MCF 10A (cell line): Measurements from ENCODE around the gene HBZ. TPM values are rescaled to one million over a fixed set of nuclear protein-coding genes. Genes with fewer than 3 reads are reported as not detected.
"Not testable (repeated sequence)": the region's sequence is repeated elsewhere in the genome, so short reads cannot be mapped to it uniquely, and the experiment has no call there.

Experiments
- BruUV-seq: library from RNA; stranded (reverse); fragments of 400-500 nt; replicated peaks from 2 replicates; lab custom pipeline; 2021; lab: Mats Ljungman, UMichigan
- CTCF ChIA-PET: fragments of 300-600 bp; sonication (Branson Sonifier 250); formaldehyde crosslinking; extraction: SDS; loops from one replicate; lab custom pipeline; 2021; ENCODE audit warnings: antibody characterized with exemption, inconsistent platforms; lab: Yijun Ruan, JAX
- POLR2A ChIA-PET: fragments of 300-600, 350-650 bp; sonication (Branson Sonifier 250); formaldehyde crosslinking; extraction: SDS; loops from one replicate; lab custom pipeline; 2020; ENCODE audit warnings: antibody characterized with exemption, inconsistent platforms; lab: Yijun Ruan, JAX
- DNase-seq: peaks from one replicate; pipeline ENCODE4 v3.0.0-alpha.2; 2018; ENCODE audit not compliant: unreplicated experiment
- H3K27ac Mint-ChIP-seq: one replicate; pipeline ENCODE4 v1.8.0; 2022; ENCODE audit warnings: mild to moderate bottlenecking, low read depth, mixed read lengths; ENCODE audit not compliant: unreplicated experiment
- H3K27me3 Mint-ChIP-seq: one replicate; pipeline ENCODE4 v1.8.0; 2022; ENCODE audit warnings: mixed read lengths; ENCODE audit not compliant: insufficient read depth, unreplicated experiment
- H3K36me3 Mint-ChIP-seq: one replicate; pipeline ENCODE4 v1.8.0; 2022; ENCODE audit warnings: mild to moderate bottlenecking, moderate library complexity, mixed read lengths; ENCODE audit not compliant: insufficient read depth, unreplicated experiment
- H3K4me1 Mint-ChIP-seq: one replicate; pipeline ENCODE4 v1.8.0; 2022; ENCODE audit warnings: mixed read lengths; ENCODE audit not compliant: insufficient read depth, unreplicated experiment
- H3K4me3 Mint-ChIP-seq: one replicate; pipeline ENCODE4 v1.8.0; 2022; ENCODE audit warnings: mild to moderate bottlenecking, moderate library complexity, mixed read lengths; ENCODE audit not compliant: unreplicated experiment
- H3K9me3 Mint-ChIP-seq: one replicate; pipeline ENCODE4 v1.8.0; 2022; ENCODE audit warnings: mixed read lengths; ENCODE audit not compliant: unreplicated experiment
- intact Hi-C: fragments of 100-400 bp; cut with micrococcal nuclease; formaldehyde crosslinking; loops from 2 replicates; pipeline ENCODE4 v1.14.1; 2022
- total RNA-seq: library from RNA; stranded (reverse); gene quantifications from 2 replicates; pipeline ENCODE4 v1.2.3, GENCODE V29; 2022
- TF ChIP-seq, protein P1 (sequence below): fragments of 200-600 bp; IDR thresholded peaks from one replicate; pipeline ENCODE4 v1.8.0; 2022; ENCODE audit warnings: antibody characterized with exemption, mild to moderate bottlenecking; ENCODE audit not compliant: unreplicated experiment

HBZ gene
- total RNA-seq, 1 experiment from 2014 or later: not detected

DNA sequence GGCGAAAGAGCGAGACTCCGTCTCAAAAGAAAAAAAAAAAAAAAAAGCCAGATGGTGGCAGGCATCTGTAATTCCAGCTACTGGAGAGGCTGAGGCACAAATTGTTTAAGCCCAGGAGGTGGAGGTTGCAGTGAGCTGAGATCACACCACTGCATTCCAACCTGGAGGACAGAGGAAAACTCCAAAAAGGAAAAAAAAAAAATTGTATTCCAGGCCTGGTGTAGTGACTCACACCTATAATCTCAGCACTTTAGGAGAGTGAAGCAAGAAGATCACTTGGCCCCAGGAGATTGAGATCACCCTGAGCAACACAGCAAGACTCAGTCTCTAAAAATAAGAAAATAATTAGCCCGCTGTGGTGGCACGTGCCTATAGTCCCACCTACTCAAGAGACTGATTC lies 47.9 kb downstream of the HBZ start:
- Mint-ChIP-seq H3K27ac (no peak overlapping the region), H3K4me3 (no peak overlapping the region), H3K27me3 (no peaks in the 10 kb centered on the region), H3K36me3 (peaks cover 98% of the 10 kb centered on the region), H3K4me1 (no peaks in the 10 kb centered on the region), H3K9me3 (no peaks in the 10 kb centered on the region)
- ChIA-PET POLR2A (interaction anchor here (1.3 kb wide), 1 partner anchor 19 kb away, joined by 3 read pairs; no protein-coding TSS in a partner anchor), CTCF (interaction anchor here (0.7 kb wide), 1 partner anchor 158 kb away, joined by 3 read pairs; no protein-coding TSS in a partner anchor)
- peak; percentile 63 for DNase-seq
- TF ChIP-seq, protein P1, sequence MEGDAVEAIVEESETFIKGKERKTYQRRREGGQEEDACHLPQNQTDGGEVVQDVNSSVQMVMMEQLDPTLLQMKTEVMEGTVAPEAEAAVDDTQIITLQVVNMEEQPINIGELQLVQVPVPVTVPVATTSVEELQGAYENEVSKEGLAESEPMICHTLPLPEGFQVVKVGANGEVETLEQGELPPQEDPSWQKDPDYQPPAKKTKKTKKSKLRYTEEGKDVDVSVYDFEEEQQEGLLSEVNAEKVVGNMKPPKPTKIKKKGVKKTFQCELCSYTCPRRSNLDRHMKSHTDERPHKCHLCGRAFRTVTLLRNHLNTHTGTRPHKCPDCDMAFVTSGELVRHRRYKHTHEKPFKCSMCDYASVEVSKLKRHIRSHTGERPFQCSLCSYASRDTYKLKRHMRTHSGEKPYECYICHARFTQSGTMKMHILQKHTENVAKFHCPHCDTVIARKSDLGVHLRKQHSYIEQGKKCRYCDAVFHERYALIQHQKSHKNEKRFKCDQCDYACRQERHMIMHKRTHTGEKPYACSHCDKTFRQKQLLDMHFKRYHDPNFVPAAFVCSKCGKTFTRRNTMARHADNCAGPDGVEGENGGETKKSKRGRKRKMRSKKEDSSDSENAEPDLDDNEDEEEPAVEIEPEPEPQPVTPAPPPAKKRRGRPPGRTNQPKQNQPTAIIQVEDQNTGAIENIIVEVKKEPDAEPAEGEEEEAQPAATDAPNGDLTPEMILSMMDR: no peak
- intact Hi-C loops: loop anchor here (1.0 kb wide), 1 partner anchor 12 kb away; no protein-coding TSS in a partner anchor
- BruUV-seq: no TSS peak

DNA sequence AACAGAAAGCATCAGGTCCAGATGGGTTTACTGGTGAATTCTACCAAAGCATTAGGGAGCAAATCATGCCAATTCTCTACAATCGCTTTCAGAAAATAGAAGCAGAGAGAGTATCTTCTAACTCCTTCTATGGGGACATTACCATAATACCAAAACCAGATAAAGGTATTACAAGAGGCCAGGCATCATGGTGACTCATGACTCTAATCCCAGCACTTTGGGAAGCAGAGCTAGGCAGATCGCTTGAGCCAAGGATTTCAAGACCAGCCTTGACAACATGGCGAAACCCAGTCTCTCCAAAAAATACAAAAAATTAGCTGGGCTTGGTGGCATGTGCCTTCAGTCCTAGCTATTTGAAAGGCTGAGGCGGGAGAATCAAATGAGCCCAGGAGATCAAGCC lies 50.8 kb downstream of the HBZ start:
- Mint-ChIP-seq H3K27ac (no peak overlapping the region), H3K36me3 (peaks cover 98% of the 10 kb centered on the region), H3K27me3 (no peaks in the 10 kb centered on the region), H3K4me1 (no peaks in the 10 kb centered on the region), H3K9me3 (no peaks in the 10 kb centered on the region), H3K4me3 (no peak overlapping the region)
- DNase-seq: no peak
- intact Hi-C loops: no loop called here
- POLR2A ChIA-PET: no interaction called here
- CTCF ChIA-PET: interaction anchor here (0.5 to 1.2 kb wide), 3 partner anchors 22 to 147 kb away, joined by 3 read pairs; no protein-coding TSS in a partner anchor
- BruUV-seq: no TSS peak
- TF ChIP-seq, protein P1: no peak

DNA sequence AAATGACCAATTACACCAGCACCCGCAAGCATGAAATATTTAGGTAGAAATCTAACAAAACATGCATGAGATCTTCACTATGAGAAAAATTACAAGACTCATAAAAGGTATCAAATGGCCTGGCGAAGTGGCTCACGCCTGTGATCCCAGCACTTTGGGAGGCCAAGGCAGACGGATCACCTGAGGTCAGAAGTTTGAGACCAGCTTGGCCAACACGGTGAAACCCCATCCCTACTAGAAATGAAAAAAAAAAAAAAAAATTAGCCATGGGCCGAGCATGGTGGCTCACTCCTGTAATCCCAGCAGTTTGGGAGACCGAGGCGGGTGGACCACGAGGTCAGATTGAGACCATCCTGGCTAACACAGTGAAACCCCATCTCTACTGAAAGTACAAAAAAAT lies 51.6 kb downstream of the HBZ start:
- CTCF ChIA-PET: interaction anchor here (1.2 kb wide), 1 partner anchor 147 kb away, joined by 3 read pairs; no protein-coding TSS in a partner anchor
- BruUV-seq, H3K4me1 Mint-ChIP-seq, DNase-seq, H3K4me3 Mint-ChIP-seq, H3K9me3 Mint-ChIP-seq, H3K27ac Mint-ChIP-seq, intact Hi-C loops, H3K27me3 Mint-ChIP-seq, POLR2A ChIA-PET: not testable (repeated sequence)
- H3K36me3 Mint-ChIP-seq: peaks cover 98% of the 10 kb centered on the region

Other genes starting within 250 kb of the HBZ start
- gene POLR3K, start 99.0 kb upstream of the HBZ start, total RNA-seq: 14.8 and 19.2 TPM in 2 replicates
- gene SNRNP25, start 98.8 kb upstream of the HBZ start, total RNA-seq: 11.9 and 21.2 TPM in 2 replicates
- 26.3 and 30.0 TPM in 2 replicates for gene RHBDF1, start 80.0 kb upstream of the HBZ start, total RNA-seq
- 62.8 and 66.1 TPM in 2 replicates for gene MPG, start 74.4 kb upstream of the HBZ start, total RNA-seq
- 34.9 and 45.2 TPM in 2 replicates for gene NPRL3, start 14.0 kb upstream of the HBZ start, total RNA-seq
- gene HBM, start 13.3 kb downstream of the HBZ start, total RNA-seq: not detected in 2 replicates
- gene HBA2, start 20.2 kb downstream of the HBZ start, total RNA-seq: not detected in 2 replicates
- 2.2 and 2.9 TPM in 2 replicates for gene HBA1, start 24.0 kb downstream of the HBZ start, total RNA-seq
- not detected in 2 replicates for gene HBQ1, start 27.8 kb downstream of the HBZ start, total RNA-seq
- 58.9 and 74.1 TPM in 2 replicates for gene LUC7L, start 76.8 kb downstream of the HBZ start, total RNA-seq
- 61.2 and 67.3 TPM in 2 replicates for gene FAM234A, start 82.2 kb downstream of the HBZ start, total RNA-seq
- gene RGS11, start 123.3 kb downstream of the HBZ start, total RNA-seq: 1.7 and 3.6 TPM in 2 replicates
- gene ARHGDIG, start 127.9 kb downstream of the HBZ start, total RNA-seq: not detected in 2 replicates
- 0.56 TPM in 1 of 2 replicates, not detected in the other for gene PDIA2, start 130.5 kb downstream of the HBZ start, total RNA-seq
- gene AXIN1, start 200.1 kb downstream of the HBZ start, total RNA-seq: 37.0 and 43.7 TPM in 2 replicates
- gene MRPL28, start 217.9 kb downstream of the HBZ start, total RNA-seq: 105 and 121 TPM in 2 replicates
- 18.3 and 23.9 TPM in 2 replicates for gene PGAP6, start 229.3 kb downstream of the HBZ start, total RNA-seq
- 71.9 and 76.8 TPM in 2 replicates for gene NME4, start 244.6 kb downstream of the HBZ start, total RNA-seq
- gene DECR2, start 249.2 kb downstream of the HBZ start, total RNA-seq: 29.0 and 37.2 TPM in 2 replicates